CD8-positive, alpha-beta memory T cell (primary cell): ENCODE results near the gene IFT88. TPM values are rescaled to one million over a fixed set of nuclear protein-coding genes. Genes with fewer than 3 reads are reported as not detected.

Experiments used
- CTCF ChIA-PET: fragments of 350-600 bp; sonication (Branson Sonifier 250); formaldehyde crosslinking; loops from one replicate; lab custom pipeline; 2021; ENCODE audit warnings: antibody characterized with exemption; lab: Charles Lee
- POLR2A ChIA-PET: fragments of 350-600 bp; sonication (Branson Sonifier 250); formaldehyde crosslinking; loops from one replicate; lab custom pipeline; 2021; ENCODE audit warnings: antibody characterized with exemption; lab: Charles Lee
- DNase-seq, 5 donors: peaks; one replicate each; pipeline versions ENCODE4 v3.0.0 to v3.0.0-alpha.2; 2020 to 2022; ENCODE audit warnings: mixed read lengths in 1 of 5
- H3K27ac ChIP-seq: one replicate; pipeline ENCODE4 v1.7.0; 2013; ENCODE audit warnings: low read depth, mild to moderate bottlenecking, low read length, moderate library complexity
- H3K27me3 ChIP-seq: 2 replicates; pipeline ENCODE4 v1.7.0; 2013; ENCODE audit warnings: low read length, mild to moderate bottlenecking; ENCODE audit not compliant: insufficient read depth, poor library complexity, severe bottlenecking
- H3K36me3 ChIP-seq: 2 replicates; pipeline ENCODE4 v1.7.0; 2013; ENCODE audit warnings: mild to moderate bottlenecking, low read length, moderate library complexity; ENCODE audit not compliant: insufficient read depth
- H3K4me1 ChIP-seq: 2 replicates; pipeline ENCODE4 v1.7.0; 2013; ENCODE audit warnings: mild to moderate bottlenecking, low read length, moderate library complexity; ENCODE audit not compliant: insufficient read depth
- H3K4me3 ChIP-seq: 2 replicates; pipeline ENCODE4 v1.7.0; 2013; ENCODE audit warnings: mild to moderate bottlenecking, low read length
- H3K9me3 ChIP-seq: 2 replicates; pipeline ENCODE4 v1.7.0; 2013; ENCODE audit warnings: mild to moderate bottlenecking, low read length
- H3K27ac Mint-ChIP-seq, 8 donors: one replicate each; pipeline ENCODE4 v1.8.0; 2020 to 2021; ENCODE audit warnings: mixed read lengths in 8 of 8, mild to moderate bottlenecking in 6 of 8, inconsistent platforms in 3 of 8, moderate library complexity in 3 of 8
- H3K27me3 Mint-ChIP-seq, 2 donors: one replicate each; pipeline ENCODE4 v1.8.0; 2020 to 2021; ENCODE audit warnings: mixed read lengths in 2 of 2, mild to moderate bottlenecking in 1 of 2, moderate library complexity in 1 of 2
- H3K36me3 Mint-ChIP-seq, 3 donors: one replicate each; pipeline ENCODE4 v1.8.0; 2020 to 2021; ENCODE audit warnings: mixed read lengths in 3 of 3, inconsistent platforms in 1 of 3, mild to moderate bottlenecking in 1 of 3
- H3K4me1 Mint-ChIP-seq, 3 donors: one replicate each; pipeline ENCODE4 v1.8.0; 2020 to 2021; ENCODE audit warnings: mixed read lengths in 3 of 3, inconsistent platforms in 1 of 3, mild to moderate bottlenecking in 1 of 3
- H3K4me3 Mint-ChIP-seq, 7 donors: one replicate each; pipeline ENCODE4 v1.8.0; 2020 to 2021; ENCODE audit warnings: mixed read lengths in 7 of 7, mild to moderate bottlenecking in 6 of 7, moderate library complexity in 4 of 7, inconsistent platforms in 2 of 7
- H3K9me3 Mint-ChIP-seq, 5 donors: one replicate each; pipeline ENCODE4 v1.8.0; 2020 to 2022; ENCODE audit warnings: mixed read lengths in 5 of 5, mild to moderate bottlenecking in 3 of 5, moderate library complexity in 2 of 5, inconsistent platforms in 1 of 5
- polyA plus RNA-seq: library from polyadenylated mRNA; unstranded; fragments of 300-500 nt; fragmentation: Illumina TruSeq; gene quantifications from one replicate; pipeline ENCODE4 v1.2.3, GENCODE V29; 2021
- total RNA-seq, 2 experiments: library from RNA; stranded (reverse); gene quantifications; one replicate each; pipeline ENCODE4 v1.2.3, GENCODE V29; 2021

IFT88 gene
- total and polyA plus RNA-seq, 3 experiments from 2014 or later = 4.2 to 7.2 (median 4.9) TPM

- no peaks in the 10 kb centered on the region for H3K4me1 ChIP-seq
- H3K27me3 Mint-ChIP-seq = no peaks in the 10 kb centered on the region
- ChIA-PET CTCF (no interaction called here), POLR2A (no interaction called here)
- DNase-seq = no peak
- no peaks in the 10 kb centered on the region for H3K36me3 ChIP-seq
- no peaks in the 10 kb centered on the region for H3K27me3 ChIP-seq
- H3K4me1 Mint-ChIP-seq = no peaks in the 10 kb centered on the region
- H3K27ac ChIP-seq = no peak overlapping the region
- H3K36me3 Mint-ChIP-seq = peaks cover 0 to 14% (median 11%) of the 10 kb centered on the region in 3 donors
- no peak overlapping the region for H3K4me3 Mint-ChIP-seq
- H3K9me3 ChIP-seq = no peaks in the 10 kb centered on the region
- H3K27ac Mint-ChIP-seq = no peak overlapping the region
- H3K9me3 Mint-ChIP-seq = no peaks in the 10 kb centered on the region
- H3K4me3 ChIP-seq = no peak overlapping the region
Measured at GRCh38 chr13:20684041-20684440, 117.1 kb downstream of the IFT88 start.

GRCh38 chr13:20684546-20684945, 117.6 kb downstream of the IFT88 start:
- Histone ChIP-seq H3K27ac (no peak overlapping the region), H3K27me3 (no peaks in the 10 kb centered on the region), H3K36me3 (no peaks in the 10 kb centered on the region), H3K9me3 (no peaks in the 10 kb centered on the region), H3K4me1 (no peaks in the 10 kb centered on the region), H3K4me3 (no peak overlapping the region)
- Mint-ChIP-seq H3K4me1 (no peaks in the 10 kb centered on the region), H3K4me3 (no peak overlapping the region), H3K9me3 (no peaks in the 10 kb centered on the region), H3K27ac (no peak overlapping the region), H3K27me3 (no peaks in the 10 kb centered on the region), H3K36me3 (peaks cover 0 to 13% (median 11%) of the 10 kb centered on the region in 3 donors)
- ChIA-PET POLR2A (no interaction called here), CTCF (no interaction called here)
- DNase-seq = no peak

GRCh38 chr13:20685092-20685491, 118.1 kb downstream of the IFT88 start:
- Histone ChIP-seq H3K4me1 (no peaks in the 10 kb centered on the region), H3K4me3 (no peak overlapping the region), H3K27me3 (no peaks in the 10 kb centered on the region), H3K9me3 (no peaks in the 10 kb centered on the region), H3K27ac (no peak overlapping the region), H3K36me3 (no peaks in the 10 kb centered on the region)
- no peak for DNase-seq
- Mint-ChIP-seq H3K27ac (no peak overlapping the region), H3K27me3 (no peaks in the 10 kb centered on the region), H3K9me3 (no peaks in the 10 kb centered on the region), H3K4me3 (no peak overlapping the region), H3K4me1 (no peaks in the 10 kb centered on the region), H3K36me3 (peaks cover 0 to 11% (median 10%) of the 10 kb centered on the region in 3 donors)
- ChIA-PET CTCF (no interaction called here), POLR2A (no interaction called here)

GRCh38 chr13:20686167-20686566, 119.2 kb downstream of the IFT88 start:
- no peaks in the 10 kb centered on the region for H3K27me3 ChIP-seq
- no peaks in the 10 kb centered on the region for H3K4me1 Mint-ChIP-seq
- H3K36me3 Mint-ChIP-seq = peaks cover 0 to 10% (median 4%) of the 10 kb centered on the region in 3 donors
- no peak overlapping the region for H3K27ac Mint-ChIP-seq
- no peaks in the 10 kb centered on the region for H3K27me3 Mint-ChIP-seq
- no peaks in the 10 kb centered on the region for H3K36me3 ChIP-seq
- ChIA-PET CTCF (no interaction called here), POLR2A (no interaction called here)
- H3K4me1 ChIP-seq = no peaks in the 10 kb centered on the region
- H3K9me3 Mint-ChIP-seq = no peaks in the 10 kb centered on the region
- H3K27ac ChIP-seq = no peak overlapping the region
- no peak for DNase-seq
- no peak overlapping the region for H3K4me3 ChIP-seq
- H3K4me3 Mint-ChIP-seq = no peak overlapping the region
- H3K9me3 ChIP-seq = no peaks in the 10 kb centered on the region

GRCh38 chr13:20686863-20687579, 120.1 kb downstream of the IFT88 start:
- ChIA-PET CTCF (no interaction called here), POLR2A (no interaction called here)
- no peak overlapping the region for H3K27ac ChIP-seq
- Mint-ChIP-seq H3K27me3 (no peaks in the 10 kb centered on the region), H3K36me3 (peaks cover 0 to 9% (median 4%) of the 10 kb centered on the region in 3 donors), H3K4me3 (no peak overlapping the region), H3K27ac (no peak overlapping the region), H3K4me1 (no peaks in the 10 kb centered on the region), H3K9me3 (no peaks in the 10 kb centered on the region)
- no peaks in the 10 kb centered on the region for H3K27me3 ChIP-seq
- no peak overlapping the region for H3K4me3 ChIP-seq
- H3K36me3 ChIP-seq = no peaks in the 10 kb centered on the region
- no peak for DNase-seq
- no peaks in the 10 kb centered on the region for H3K9me3 ChIP-seq
- H3K4me1 ChIP-seq = no peaks in the 10 kb centered on the region

- CTCF ChIA-PET = no interaction called here
- POLR2A ChIA-PET = no interaction called here
- H3K27me3 Mint-ChIP-seq = peaks cover 0 to 3% of the 10 kb centered on the region in 2 donors
- Histone ChIP-seq H3K4me1 (no peaks in the 10 kb centered on the region), H3K9me3 (no peaks in the 10 kb centered on the region), H3K27ac (no peak overlapping the region), H3K36me3 (no peaks in the 10 kb centered on the region), H3K27me3 (no peaks in the 10 kb centered on the region), H3K4me3 (no peak overlapping the region)
- peaks cover 0 to 6% (median 0%) of the 10 kb centered on the region in 3 donors for H3K36me3 Mint-ChIP-seq
- no peaks in the 10 kb centered on the region for H3K9me3 Mint-ChIP-seq
- H3K4me1 Mint-ChIP-seq = no peaks in the 10 kb centered on the region
- H3K4me3 Mint-ChIP-seq = no peak overlapping the region
- H3K27ac Mint-ChIP-seq = no peak overlapping the region
- DNase-seq = no peak
Measured at GRCh38 chr13:20689291-20689690, 122.3 kb downstream of the IFT88 start.

GRCh38 chr13:20691616-20692015, 124.7 kb downstream of the IFT88 start:
- H3K36me3 Mint-ChIP-seq = peaks cover 0 to 4% (median 0%) of the 10 kb centered on the region in 3 donors
- H3K4me3 Mint-ChIP-seq = no peak overlapping the region
- Histone ChIP-seq H3K27ac (no peak overlapping the region), H3K36me3 (no peaks in the 10 kb centered on the region), H3K9me3 (no peaks in the 10 kb centered on the region), H3K4me3 (no peak overlapping the region), H3K4me1 (no peaks in the 10 kb centered on the region), H3K27me3 (no peaks in the 10 kb centered on the region)
- DNase-seq = no peak
- H3K27ac Mint-ChIP-seq = no peak overlapping the region
- no peaks in the 10 kb centered on the region for H3K9me3 Mint-ChIP-seq
- H3K4me1 Mint-ChIP-seq = no peaks in the 10 kb centered on the region
- ChIA-PET CTCF (no interaction called here), POLR2A (no interaction called here)
- peaks cover 5 to 15% of the 10 kb centered on the region in 2 donors for H3K27me3 Mint-ChIP-seq

- Histone ChIP-seq H3K9me3 (no peaks in the 10 kb centered on the region), H3K27me3 (peaks cover 7% of the 10 kb centered on the region), H3K4me3 (no peak overlapping the region), H3K4me1 (no peaks in the 10 kb centered on the region), H3K27ac (no peak overlapping the region), H3K36me3 (no peaks in the 10 kb centered on the region)
- ChIA-PET CTCF (no interaction called here), POLR2A (no interaction called here)
- Mint-ChIP-seq H3K27me3 (peaks cover 18 to 34% of the 10 kb centered on the region in 2 donors), H3K4me3 (no peak overlapping the region), H3K4me1 (no peaks in the 10 kb centered on the region), H3K36me3 (peaks cover 0 to 2% (median 0%) of the 10 kb centered on the region in 3 donors), H3K9me3 (no peaks in the 10 kb centered on the region), H3K27ac (no peak overlapping the region)
- DNase-seq = no peak
Measured at GRCh38 chr13:20696073-20696472, 129.1 kb downstream of the IFT88 start.
